Central memory CD8-positive, alpha-beta T cell (primary cell): ENCODE results near the gene PGM1.

Experiments used
- ATAC-seq: fragments of 150-1000 bp; cut with Tn5 transposase; replicated peaks from 2 replicates; pipeline ENCODE4 v1.10.0; 2022; ENCODE audit warnings: mild to moderate bottlenecking, moderate FRiP score, moderate number of reproducible peaks; ENCODE audit not compliant: poor library complexity, severe bottlenecking; ENCODE audit errors: extremely low read depth
- DNase-seq, 2 donors: peaks; one replicate each; pipeline ENCODE4 v3.0.0; 2021; ENCODE audit warnings: low spot score in 2 of 2
- H3K27ac Mint-ChIP-seq: one replicate; pipeline ENCODE4 v1.8.0; 2022; ENCODE audit warnings: low read depth, mild to moderate bottlenecking, moderate library complexity, mixed read lengths
- H3K27me3 Mint-ChIP-seq: one replicate; pipeline ENCODE4 v1.8.0; 2022; ENCODE audit warnings: mixed read lengths
- H3K36me3 Mint-ChIP-seq: one replicate; pipeline ENCODE4 v1.8.0; 2022; ENCODE audit warnings: mild to moderate bottlenecking, moderate library complexity, mixed read lengths; ENCODE audit not compliant: insufficient read depth
- H3K4me1 Mint-ChIP-seq: one replicate; pipeline ENCODE4 v1.8.0; 2022; ENCODE audit warnings: mixed read lengths
- H3K4me3 Mint-ChIP-seq: one replicate; pipeline ENCODE4 v1.8.0; 2022; ENCODE audit warnings: mild to moderate bottlenecking, moderate library complexity, mixed read lengths
- H3K9me3 Mint-ChIP-seq: one replicate; pipeline ENCODE4 v1.8.0; 2022; ENCODE audit warnings: mixed read lengths

Gene PGM1

DNA sequence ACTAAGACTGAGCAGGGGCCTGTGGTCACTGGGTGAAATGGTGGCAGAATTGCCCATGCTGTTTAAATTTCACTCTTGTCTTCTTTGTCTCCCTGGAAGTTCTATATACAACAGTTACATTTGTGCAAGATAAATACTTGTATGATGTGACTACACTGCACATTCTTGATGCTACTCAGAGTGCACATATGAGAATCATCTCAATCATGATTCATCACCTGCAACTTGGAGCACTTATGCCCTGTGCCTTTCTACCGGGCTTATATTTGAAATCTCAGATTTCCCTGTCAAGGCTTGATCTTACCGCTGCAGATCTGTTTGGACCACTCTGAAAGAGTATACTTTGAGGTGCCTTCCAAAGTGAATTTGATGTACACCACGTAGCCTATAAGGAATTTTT lies 10.6 kb downstream of the PGM1 start:
- Mint-ChIP-seq H3K36me3 (peaks cover 1% of the 10 kb centered on the region), H3K9me3 (no peaks in the 10 kb centered on the region), H3K4me3 (no peak overlapping the region), H3K4me1 (peaks cover 25% of the 10 kb centered on the region), H3K27ac (no peak overlapping the region), H3K27me3 (no peaks in the 10 kb centered on the region)
- ATAC-seq (no peak), DNase-seq (no peak)

DNA sequence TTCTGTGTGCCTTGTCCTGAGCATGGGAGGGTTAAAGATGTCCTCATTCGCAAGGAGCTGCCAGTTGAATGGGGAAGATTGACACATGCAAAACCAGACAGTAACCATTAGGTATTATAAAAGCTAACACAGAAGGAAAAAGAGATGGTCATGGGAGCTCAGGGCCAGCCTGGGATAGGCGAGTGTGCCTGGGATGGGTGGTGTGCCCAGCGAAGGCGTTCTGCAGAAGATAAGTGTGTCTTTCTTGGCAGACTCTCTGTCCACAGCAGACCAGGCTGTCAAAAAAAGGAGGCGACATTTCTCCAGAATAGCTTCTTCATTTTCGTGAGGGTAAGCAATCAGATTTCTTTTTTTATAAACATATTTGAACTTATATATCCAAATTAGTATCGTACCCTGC lies 14.1 kb downstream of the PGM1 start:
- H3K27ac Mint-ChIP-seq: no peak overlapping the region
- no peak overlapping the region for H3K4me3 Mint-ChIP-seq

GRCh38 chr1:63611231-63611630 lies 18.0 kb downstream of the PGM1 start:
- ATAC-seq: no peak
- no peaks in the 10 kb centered on the region for H3K27me3 Mint-ChIP-seq
- peaks cover 1% of the 10 kb centered on the region for H3K36me3 Mint-ChIP-seq
- H3K27ac Mint-ChIP-seq: no peak overlapping the region
- no peak for DNase-seq
- H3K4me3 Mint-ChIP-seq: no peak overlapping the region
- peaks cover 10% of the 10 kb centered on the region for H3K4me1 Mint-ChIP-seq
- no peaks in the 10 kb centered on the region for H3K9me3 Mint-ChIP-seq

More for the DNA sequence above, 14.1 kb downstream of the PGM1 start:
- Mint-ChIP-seq H3K27me3 (no peaks in the 10 kb centered on the region), H3K9me3 (no peaks in the 10 kb centered on the region), H3K36me3 (peaks cover 1% of the 10 kb centered on the region), H3K4me1 (peaks cover 25% of the 10 kb centered on the region)
- DNase-seq: no peak
- ATAC-seq: no peak

DNA sequence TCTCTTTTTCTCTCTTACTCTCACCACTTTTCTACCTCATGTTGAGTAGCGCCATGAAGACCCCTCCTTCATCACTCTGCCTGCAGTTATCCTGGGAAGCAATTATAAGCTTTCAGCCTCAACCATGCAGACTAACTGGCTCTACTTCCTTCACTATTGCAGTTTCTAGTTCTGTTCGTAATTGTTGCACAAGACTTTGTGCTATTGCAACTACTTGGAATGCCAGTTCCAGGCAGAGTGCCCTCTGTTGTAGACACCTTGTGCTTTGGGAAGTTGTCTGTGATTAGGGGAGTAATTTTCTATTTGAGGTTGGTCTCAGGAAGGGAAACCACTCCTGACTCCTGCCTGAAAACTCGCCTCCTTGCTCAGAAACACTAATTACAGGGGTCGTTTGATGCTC lies 19.4 kb downstream of the PGM1 start:
- DNase-seq (no peak), ATAC-seq (no peak)
- H3K36me3 Mint-ChIP-seq: peaks cover 1% of the 10 kb centered on the region
- no peaks in the 10 kb centered on the region for H3K27me3 Mint-ChIP-seq
- H3K9me3 Mint-ChIP-seq: no peaks in the 10 kb centered on the region
- no peak overlapping the region for H3K27ac Mint-ChIP-seq
- peaks cover 10% of the 10 kb centered on the region for H3K4me1 Mint-ChIP-seq
- no peak overlapping the region for H3K4me3 Mint-ChIP-seq

GRCh38 chr1:63612971-63613370 lies 19.8 kb downstream of the PGM1 start:
- H3K27me3 Mint-ChIP-seq: no peaks in the 10 kb centered on the region
- H3K27ac Mint-ChIP-seq: no peak overlapping the region
- DNase-seq (no peak), ATAC-seq (no peak)
- no peak overlapping the region for H3K4me3 Mint-ChIP-seq
- H3K4me1 Mint-ChIP-seq: peaks cover 10% of the 10 kb centered on the region
- peaks cover 1% of the 10 kb centered on the region for H3K36me3 Mint-ChIP-seq
- H3K9me3 Mint-ChIP-seq: no peaks in the 10 kb centered on the region

DNA sequence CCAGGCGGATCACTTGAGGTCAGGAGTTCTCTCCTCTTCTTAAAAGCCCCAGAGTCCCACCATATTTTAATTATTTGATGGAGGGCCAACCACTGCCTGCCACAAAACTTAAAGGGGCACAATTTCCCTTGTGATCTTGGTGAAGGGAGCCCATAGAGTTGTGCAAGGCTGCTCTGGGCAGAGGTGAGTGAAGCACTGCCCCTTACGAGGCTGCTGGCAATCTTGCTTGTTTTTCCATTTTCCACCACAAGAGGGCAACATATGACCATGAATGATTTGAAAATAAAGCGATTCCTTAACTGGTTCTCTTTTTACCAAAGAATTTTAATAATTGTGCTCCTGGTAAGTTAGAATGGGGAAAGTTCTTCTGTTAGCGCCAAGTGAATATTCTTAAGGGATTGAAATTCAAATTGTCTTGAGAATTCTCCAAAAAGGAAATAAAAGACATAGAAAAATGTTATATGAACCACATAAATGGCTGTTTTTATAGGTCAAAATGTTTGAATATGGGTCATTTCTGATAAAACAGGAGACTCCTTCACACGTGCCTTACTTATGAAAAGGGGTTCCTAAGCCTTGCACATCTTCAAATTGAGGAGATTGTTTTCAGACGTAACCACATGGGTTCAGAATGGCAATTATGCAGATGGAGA lies 22.7 kb downstream of the PGM1 start:
- ATAC-seq (peak; percentile 40), DNase-seq (peak; percentile 48 to 52)
- H3K36me3 Mint-ChIP-seq: peaks cover 1% of the 10 kb centered on the region
- H3K4me3 Mint-ChIP-seq: no peak overlapping the region
- no peak overlapping the region for H3K27ac Mint-ChIP-seq
- peaks cover 7% of the 10 kb centered on the region for H3K4me1 Mint-ChIP-seq
- no peaks in the 10 kb centered on the region for H3K27me3 Mint-ChIP-seq
- H3K9me3 Mint-ChIP-seq: no peaks in the 10 kb centered on the region

GRCh38 chr1:63617450-63617849 lies 24.2 kb downstream of the PGM1 start:
- Mint-ChIP-seq H3K36me3 (peaks cover 1% of the 10 kb centered on the region), H3K27me3 (no peaks in the 10 kb centered on the region), H3K9me3 (no peaks in the 10 kb centered on the region), H3K4me3 (no peak overlapping the region), H3K4me1 (peaks cover 10% of the 10 kb centered on the region), H3K27ac (no peak overlapping the region)
- ATAC-seq (no peak), DNase-seq (no peak)

DNA sequence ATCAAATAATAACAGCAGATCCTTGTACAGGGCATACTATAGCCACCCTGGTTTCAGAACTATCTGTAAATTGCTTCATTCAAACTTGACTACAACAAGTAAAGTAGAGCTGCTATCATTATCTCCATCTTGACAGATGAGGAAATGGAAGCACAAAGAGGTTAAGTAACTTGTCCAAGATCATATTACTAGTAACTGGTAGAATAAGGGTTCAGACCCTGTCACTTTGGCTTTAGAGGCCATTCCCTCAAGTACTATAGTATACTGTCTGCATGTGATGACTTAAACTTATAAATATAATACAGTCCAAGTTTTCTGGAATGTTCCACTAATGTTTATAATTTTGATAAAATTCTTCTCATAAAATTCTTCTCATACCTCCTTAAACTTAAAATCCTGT lies 24.8 kb downstream of the PGM1 start:
- Mint-ChIP-seq H3K36me3 (peaks cover 1% of the 10 kb centered on the region), H3K27ac (no peak overlapping the region), H3K27me3 (no peaks in the 10 kb centered on the region), H3K4me1 (peaks cover 10% of the 10 kb centered on the region), H3K9me3 (no peaks in the 10 kb centered on the region), H3K4me3 (no peak overlapping the region)
- ATAC-seq: no peak
- no peak for DNase-seq

GRCh38 chr1:63619558-63619957 lies 26.3 kb downstream of the PGM1 start:
- ATAC-seq: no peak
- Mint-ChIP-seq H3K4me3 (no peak overlapping the region), H3K9me3 (no peaks in the 10 kb centered on the region), H3K27me3 (no peaks in the 10 kb centered on the region), H3K4me1 (peaks cover 11% of the 10 kb centered on the region), H3K27ac (no peak overlapping the region), H3K36me3 (no peaks in the 10 kb centered on the region)
- DNase-seq: no peak

DNA sequence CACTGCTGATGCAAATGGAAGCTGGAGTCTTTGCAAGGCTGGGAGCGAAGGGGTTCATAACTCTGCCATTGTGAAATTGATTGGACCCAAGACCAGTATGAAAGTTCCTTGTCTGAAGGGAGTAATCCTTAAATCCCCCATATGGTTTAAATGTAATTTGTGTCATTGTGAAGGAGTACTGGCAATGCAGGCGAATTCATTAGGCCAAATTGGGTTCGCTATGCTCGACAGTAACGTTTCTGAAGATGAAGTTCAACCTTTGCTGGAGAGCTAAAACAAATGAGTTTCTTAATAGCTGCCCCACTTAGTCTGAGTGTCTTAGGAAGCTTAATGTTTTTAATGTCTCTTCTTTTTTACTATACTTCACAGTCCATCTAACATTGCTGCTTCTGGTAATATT lies 27.5 kb downstream of the PGM1 start:
- ATAC-seq (no peak), DNase-seq (no peak)
- Mint-ChIP-seq H3K4me3 (no peak overlapping the region), H3K27ac (no peak overlapping the region), H3K4me1 (peaks cover 16% of the 10 kb centered on the region), H3K9me3 (no peaks in the 10 kb centered on the region), H3K27me3 (no peaks in the 10 kb centered on the region), H3K36me3 (no peaks in the 10 kb centered on the region)

DNA sequence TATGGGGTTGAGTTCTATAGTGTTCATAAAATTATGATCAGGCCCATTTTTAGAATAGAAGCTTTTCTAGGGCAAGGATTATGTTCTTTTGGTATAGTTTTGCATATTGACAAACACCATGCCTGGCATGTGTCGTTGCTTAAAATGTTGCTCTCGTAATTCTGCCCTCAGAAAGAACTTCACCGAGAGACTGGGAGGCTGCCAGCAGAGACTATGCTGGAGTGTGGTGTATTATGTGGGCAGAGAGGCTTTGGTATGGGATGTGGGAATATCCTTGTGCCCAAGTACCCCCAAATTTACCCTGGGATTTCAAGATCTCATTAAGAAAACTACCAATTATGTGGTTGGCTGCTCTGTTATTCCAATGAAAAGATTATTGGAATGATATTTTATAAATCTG lies 27.9 kb downstream of the PGM1 start:
- Mint-ChIP-seq H3K36me3 (no peaks in the 10 kb centered on the region), H3K27me3 (no peaks in the 10 kb centered on the region), H3K27ac (no peak overlapping the region), H3K9me3 (no peaks in the 10 kb centered on the region), H3K4me1 (peaks cover 20% of the 10 kb centered on the region), H3K4me3 (no peak overlapping the region)
- no peak for DNase-seq
- ATAC-seq: no peak

DNA sequence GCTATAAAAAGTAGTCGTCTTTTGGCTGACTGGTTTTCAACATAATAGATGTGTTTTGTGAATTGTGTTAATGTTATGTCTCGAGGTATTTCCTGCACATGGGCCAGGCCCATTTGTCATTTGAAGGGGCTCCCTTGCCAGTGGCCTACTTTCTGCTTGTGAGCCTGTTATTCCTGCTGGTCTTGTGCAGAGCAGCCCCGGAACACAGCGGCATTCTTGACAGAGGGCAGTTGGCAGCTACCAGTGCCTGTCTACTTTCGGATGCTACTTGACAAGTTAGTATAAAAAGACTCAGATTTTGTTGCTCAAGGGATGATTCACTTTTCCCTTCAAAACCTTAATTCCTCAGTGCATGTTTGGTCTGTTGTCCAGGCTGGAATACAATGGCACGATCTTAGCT lies 28.5 kb downstream of the PGM1 start:
- H3K9me3 Mint-ChIP-seq: no peaks in the 10 kb centered on the region
- ATAC-seq: no peak
- no peak overlapping the region for H3K27ac Mint-ChIP-seq
- H3K27me3 Mint-ChIP-seq: no peaks in the 10 kb centered on the region
- no peak for DNase-seq
- H3K4me1 Mint-ChIP-seq: peaks cover 24% of the 10 kb centered on the region
- H3K4me3 Mint-ChIP-seq: no peak overlapping the region
- H3K36me3 Mint-ChIP-seq: no peaks in the 10 kb centered on the region

DNA sequence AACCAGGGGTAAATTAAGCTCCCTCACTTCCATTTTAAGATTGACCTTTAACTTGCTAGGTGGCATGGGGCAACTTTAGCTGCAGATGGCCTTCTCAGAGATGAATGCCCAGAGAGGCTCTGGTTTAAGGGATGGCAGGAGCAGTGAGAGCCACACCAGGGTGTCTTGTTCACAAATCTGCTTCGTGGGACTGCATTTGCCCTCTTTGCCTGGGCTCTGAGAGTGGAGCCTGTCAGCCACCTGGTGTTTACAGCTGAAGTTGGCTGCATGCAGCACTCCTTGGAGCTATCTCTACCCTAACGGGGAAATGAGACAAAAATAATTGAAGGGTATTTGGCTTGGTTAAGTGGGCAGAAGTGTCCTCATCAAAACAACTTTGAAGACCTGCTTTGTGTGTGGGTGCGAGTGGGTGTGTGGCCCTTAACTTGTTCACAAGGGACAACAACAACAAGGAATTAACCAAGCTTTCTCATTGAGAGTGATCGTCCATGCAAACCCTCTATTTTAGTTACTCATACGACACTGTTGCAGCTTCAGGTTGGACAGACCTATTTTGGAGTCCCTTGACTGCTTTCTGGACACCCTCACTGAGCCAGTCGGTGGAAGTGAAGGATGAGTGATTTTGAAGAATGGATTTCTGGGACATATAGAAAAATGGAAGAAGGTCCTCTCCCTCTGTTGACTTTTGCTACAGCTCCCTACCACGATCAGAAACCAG lies 29.8 kb downstream of the PGM1 start:
- no peak for ATAC-seq
- H3K4me3 Mint-ChIP-seq: no peak overlapping the region
- no peaks in the 10 kb centered on the region for H3K27me3 Mint-ChIP-seq
- no peak overlapping the region for H3K27ac Mint-ChIP-seq
- peaks cover 31% of the 10 kb centered on the region for H3K4me1 Mint-ChIP-seq
- DNase-seq: no peak
- no peaks in the 10 kb centered on the region for H3K36me3 Mint-ChIP-seq
- H3K9me3 Mint-ChIP-seq: no peaks in the 10 kb centered on the region
